ENCODE data around the gene KCNK3. TPM values are rescaled to one million over a fixed set of nuclear protein-coding genes. Genes with fewer than 3 reads are reported as not detected.

KCNK3 gene
- total RNA-seq, 6 experiments from 2014 or later: not detected

DNA sequence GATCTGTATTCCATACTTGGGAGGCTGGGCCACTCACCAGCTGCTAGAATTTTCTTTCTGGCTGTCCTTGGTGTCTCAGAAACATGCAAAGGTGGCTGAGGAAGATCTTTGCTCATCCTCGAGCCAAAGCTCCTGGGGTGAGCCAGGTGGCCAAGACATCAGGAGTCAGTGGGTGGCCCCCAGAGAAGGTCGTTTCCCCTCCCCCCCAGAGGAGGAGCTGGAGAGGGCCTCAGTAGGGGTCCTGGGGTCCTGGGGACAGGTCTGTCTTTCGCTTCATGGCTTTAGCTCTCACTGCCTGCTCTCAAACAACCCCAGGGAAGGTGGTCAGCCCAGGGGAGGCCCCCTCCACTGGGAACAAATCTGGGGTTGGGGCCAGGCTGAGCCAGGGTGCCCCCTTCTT lies 13.6 kb downstream of the KCNK3 start:
- no peak overlapping the region for H3K4me3 Mint-ChIP-seq
- no peak overlapping the region for H3K27ac Mint-ChIP-seq
- no peaks in the 10 kb centered on the region for H3K9me3 Mint-ChIP-seq
- H3K36me3 Mint-ChIP-seq (ENCODE audit: low read depth): no peaks in the 10 kb centered on the region
- no peaks in the 10 kb centered on the region; the same call in 1 of the 2 replicates for H3K27me3 Mint-ChIP-seq (ENCODE audit: insufficient read depth)
- TF ChIP-seq, protein P1, sequence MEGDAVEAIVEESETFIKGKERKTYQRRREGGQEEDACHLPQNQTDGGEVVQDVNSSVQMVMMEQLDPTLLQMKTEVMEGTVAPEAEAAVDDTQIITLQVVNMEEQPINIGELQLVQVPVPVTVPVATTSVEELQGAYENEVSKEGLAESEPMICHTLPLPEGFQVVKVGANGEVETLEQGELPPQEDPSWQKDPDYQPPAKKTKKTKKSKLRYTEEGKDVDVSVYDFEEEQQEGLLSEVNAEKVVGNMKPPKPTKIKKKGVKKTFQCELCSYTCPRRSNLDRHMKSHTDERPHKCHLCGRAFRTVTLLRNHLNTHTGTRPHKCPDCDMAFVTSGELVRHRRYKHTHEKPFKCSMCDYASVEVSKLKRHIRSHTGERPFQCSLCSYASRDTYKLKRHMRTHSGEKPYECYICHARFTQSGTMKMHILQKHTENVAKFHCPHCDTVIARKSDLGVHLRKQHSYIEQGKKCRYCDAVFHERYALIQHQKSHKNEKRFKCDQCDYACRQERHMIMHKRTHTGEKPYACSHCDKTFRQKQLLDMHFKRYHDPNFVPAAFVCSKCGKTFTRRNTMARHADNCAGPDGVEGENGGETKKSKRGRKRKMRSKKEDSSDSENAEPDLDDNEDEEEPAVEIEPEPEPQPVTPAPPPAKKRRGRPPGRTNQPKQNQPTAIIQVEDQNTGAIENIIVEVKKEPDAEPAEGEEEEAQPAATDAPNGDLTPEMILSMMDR (IDR thresholded peaks at IDR 0.05): no peak
- peaks cover 42% of the 10 kb centered on the region for H3K4me1 Mint-ChIP-seq (ENCODE audit: low read depth)
- no peak for DNase-seq

- TF ChIP-seq, protein P1 (IDR thresholded peaks at IDR 0.05): no peak
- no peak overlapping the region for H3K4me3 Mint-ChIP-seq
- no peak overlapping the region for H3K27ac Mint-ChIP-seq
- no peak for DNase-seq
- no peaks in the 10 kb centered on the region; the same call in none of the 2 replicates for H3K27me3 Mint-ChIP-seq (ENCODE audit: insufficient read depth)
- H3K36me3 Mint-ChIP-seq (ENCODE audit: low read depth): no peaks in the 10 kb centered on the region
- H3K4me1 Mint-ChIP-seq (ENCODE audit: low read depth): peaks cover 40% of the 10 kb centered on the region
- H3K9me3 Mint-ChIP-seq: no peaks in the 10 kb centered on the region
Observed at GRCh38 chr2:26706616-26707473, 14.3 kb downstream of the KCNK3 start.

GRCh38 chr2:26707747-26708146 lies 15.2 kb downstream of the KCNK3 start:
- H3K9me3 Mint-ChIP-seq: no peaks in the 10 kb centered on the region
- DNase-seq: no peak
- H3K27ac Mint-ChIP-seq: no peak overlapping the region
- peaks cover 32% of the 10 kb centered on the region for H3K4me1 Mint-ChIP-seq (ENCODE audit: low read depth)
- H3K36me3 Mint-ChIP-seq (ENCODE audit: low read depth): no peaks in the 10 kb centered on the region
- no peak overlapping the region for H3K4me3 Mint-ChIP-seq
- TF ChIP-seq, protein P1 (IDR thresholded peaks at IDR 0.05): no peak
- H3K27me3 Mint-ChIP-seq (ENCODE audit: insufficient read depth): no peaks in the 10 kb centered on the region; the same call in none of the 2 replicates

GRCh38 chr2:26708457-26708856 lies 15.9 kb downstream of the KCNK3 start:
- H3K9me3 Mint-ChIP-seq: no peaks in the 10 kb centered on the region
- TF ChIP-seq, protein P1 (IDR thresholded peaks at IDR 0.05): no peak
- H3K4me1 Mint-ChIP-seq (ENCODE audit: low read depth): peaks cover 28% of the 10 kb centered on the region
- no peak overlapping the region for H3K27ac Mint-ChIP-seq
- no peaks in the 10 kb centered on the region for H3K36me3 Mint-ChIP-seq (ENCODE audit: low read depth)
- H3K27me3 Mint-ChIP-seq (ENCODE audit: insufficient read depth): no peaks in the 10 kb centered on the region; the same call in none of the 2 replicates
- H3K4me3 Mint-ChIP-seq: no peak overlapping the region
- DNase-seq: no peak

- no peak for DNase-seq
- H3K36me3 Mint-ChIP-seq (ENCODE audit: low read depth): no peaks in the 10 kb centered on the region
- no peaks in the 10 kb centered on the region; the same call in none of the 2 replicates for H3K27me3 Mint-ChIP-seq (ENCODE audit: insufficient read depth)
- TF ChIP-seq, protein P1 (IDR thresholded peaks at IDR 0.05): no peak
- no peak overlapping the region for H3K4me3 Mint-ChIP-seq
- H3K9me3 Mint-ChIP-seq: no peaks in the 10 kb centered on the region
- no peak overlapping the region for H3K27ac Mint-ChIP-seq
- H3K4me1 Mint-ChIP-seq (ENCODE audit: low read depth): peaks cover 17% of the 10 kb centered on the region
Observed at GRCh38 chr2:26709323-26710110, 17.0 kb downstream of the KCNK3 start.
